ENCODE results near the gene RNF187. TPM values are rescaled to one million over a fixed set of nuclear protein-coding genes. Genes with fewer than 3 reads are reported as not detected.

The RNF187 gene
- total RNA-seq (22.3 TPM), polyA plus RNA-seq (ENCODE audit: insufficient read depth in 1 of 8, insufficient read length in 8 of 8, low replicate concordance in 1 of 8) (10 to 100 TPM; 52.9 to 70.4 (median 58.7) TPM)
- long read RNA-seq, donor 1, transcript RNF187-201 (4 exons, 3,017 nt) = major isoform, 11 of 17 reads
- long read RNA-seq, donor 1, partial matches to known transcripts = 6 of 17 reads
- long read RNA-seq, donor 1, other reads (novel, unspliced or antisense) = 0 of 17 reads
- long read RNA-seq, donor 2, partial matches to known transcripts = 0 of 2 reads
- long read RNA-seq, donor 2, other reads (novel, unspliced or antisense) = 0 of 2 reads
- long read RNA-seq, donor 3, transcript RNF187-201 (4 exons, 3,017 nt) = major isoform, 31 of 36 reads
- long read RNA-seq, donor 3, partial matches to known transcripts = 0 of 36 reads
- long read RNA-seq, donor 3, other reads (novel, unspliced or antisense) = 5 of 36 reads
- long read RNA-seq, donor 4, transcript RNF187-201 (4 exons, 3,017 nt) = major isoform, 19 of 26 reads
- long read RNA-seq, donor 4, partial matches to known transcripts = 0 of 26 reads
- long read RNA-seq, donor 4, other reads (novel, unspliced or antisense) = 7 of 26 reads
- long read RNA-seq, donor 5, transcript RNF187-201 (4 exons, 3,017 nt) = major isoform, 34 of 39 reads
- long read RNA-seq, donor 5, partial matches to known transcripts = 0 of 39 reads
- long read RNA-seq, donor 5, other reads (novel, unspliced or antisense) = 5 of 39 reads
- long read RNA-seq, donor 6, transcript RNF187-201 (4 exons, 3,017 nt) = major isoform, 47 of 54 reads
- long read RNA-seq, donor 6, partial matches to known transcripts = 0 of 54 reads
- long read RNA-seq, donor 6, other reads (novel, unspliced or antisense) = 7 of 54 reads
- long read RNA-seq, donor 7, transcript RNF187-201 (4 exons, 3,017 nt) = major isoform, 34 of 39 reads
- long read RNA-seq, donor 7, partial matches to known transcripts = 0 of 39 reads
- long read RNA-seq, donor 7, other reads (novel, unspliced or antisense) = 5 of 39 reads
- long read RNA-seq, donor 8, transcript RNF187-201 (4 exons, 3,017 nt) = major isoform, 7 of 7 reads
- long read RNA-seq, donor 8, partial matches to known transcripts = 0 of 7 reads
- long read RNA-seq, donor 8, other reads (novel, unspliced or antisense) = 0 of 7 reads
- long read RNA-seq, donor 9, transcript RNF187-201 (4 exons, 3,017 nt) = major isoform, 17 of 22 reads
- long read RNA-seq, donor 9, partial matches to known transcripts = 5 of 22 reads
- long read RNA-seq, donor 9, other reads (novel, unspliced or antisense) = 0 of 22 reads
- long read RNA-seq, donor 10, transcript RNF187-201 (4 exons, 3,017 nt) = major isoform, 19 of 19 reads
- long read RNA-seq, donor 10, partial matches to known transcripts = 0 of 19 reads
- long read RNA-seq, donor 10, other reads (novel, unspliced or antisense) = 0 of 19 reads
- long read RNA-seq, donor 11, transcript RNF187-201 (4 exons, 3,017 nt) = major isoform, 19 of 19 reads
- long read RNA-seq, donor 11, partial matches to known transcripts = 0 of 19 reads
- long read RNA-seq, donor 11, other reads (novel, unspliced or antisense) = 0 of 19 reads

- DNase-seq = peak; percentile 95
- Histone ChIP-seq H3K27ac (ENCODE audit: low read length) (peak within 1 kb of the TSS; percentile 99), H3K27me3 (ENCODE audit: control insufficient read depth, insufficient read depth, low read length) (no peaks in the 10 kb centered on the region), H3K4me1 (ENCODE audit: control insufficient read depth, insufficient read depth, low read length) (peaks cover 20% of the 10 kb centered on the region), H3K4me3 (ENCODE audit: low read length) (peak within 1 kb of the TSS; percentile 96), H3K9me3 (replicated peaks; ENCODE audit: control insufficient read depth, low read depth, low read length) (no peaks in the 10 kb centered on the region), H3K36me3 (ENCODE audit: control insufficient read depth, insufficient read depth, low read length) (peaks cover 18% of the 10 kb centered on the region)
- under 1% methylated on average over 113 of the region's 113 CpGs for WGBS (ENCODE audit: insufficient coverage)
Measured at GRCh38 chr1:228487336-228488124, at the start of gene RNF187. Gene RNF187 (plus strand): TSS chr1:228487382.

- H3K4me1 ChIP-seq (ENCODE audit: control insufficient read depth, insufficient read depth, low read length) = no peaks in the 10 kb centered on the region
- DNase-seq = no peak
- no peaks in the 10 kb centered on the region for H3K36me3 ChIP-seq (ENCODE audit: control insufficient read depth, insufficient read depth, low read length)
- H3K9me3 ChIP-seq (replicated peaks; ENCODE audit: control insufficient read depth, low read depth, low read length) = no peaks in the 10 kb centered on the region
- WGBS (ENCODE audit: insufficient coverage) = 60% methylated on average over 2 of the region's 7 CpGs
- H3K27ac ChIP-seq (ENCODE audit: low read length) = no peak overlapping the region
- H3K4me3 ChIP-seq (ENCODE audit: low read length) = no peak overlapping the region
- peaks cover 22% of the 10 kb centered on the region for H3K27me3 ChIP-seq (ENCODE audit: control insufficient read depth, insufficient read depth, low read length)
Measured at GRCh38 chr1:228437424-228437962, 49.7 kb upstream of the RNF187 start.

GRCh38 chr1:228438266-228438665 is 48.9 kb upstream of the RNF187 start:
- no peaks in the 10 kb centered on the region for H3K4me1 ChIP-seq (ENCODE audit: control insufficient read depth, insufficient read depth, low read length)
- peaks cover 24% of the 10 kb centered on the region for H3K27me3 ChIP-seq (ENCODE audit: control insufficient read depth, insufficient read depth, low read length)
- WGBS (ENCODE audit: insufficient coverage) = 50% methylated on average over 1 of the region's 1 CpG

GRCh38 chr1:228440761-228441500 is 46.3 kb upstream of the RNF187 start:
- Histone ChIP-seq H3K4me1 (ENCODE audit: control insufficient read depth, insufficient read depth, low read length) (peaks cover 4% of the 10 kb centered on the region), H3K9me3 (replicated peaks; ENCODE audit: control insufficient read depth, low read depth, low read length) (no peaks in the 10 kb centered on the region), H3K4me3 (ENCODE audit: low read length) (no peak overlapping the region), H3K27ac (ENCODE audit: low read length) (no peak overlapping the region), H3K36me3 (ENCODE audit: control insufficient read depth, insufficient read depth, low read length) (no peaks in the 10 kb centered on the region), H3K27me3 (ENCODE audit: control insufficient read depth, insufficient read depth, low read length) (peaks cover 33% of the 10 kb centered on the region)
- no peak for DNase-seq
- 77% methylated on average over 6 of the region's 9 CpGs for whole genome bisulfite sequencing (ENCODE audit: insufficient coverage)

More at GRCh38 chr1:228438266-228438665, 48.9 kb upstream of the RNF187 start:
- Histone ChIP-seq H3K9me3 (replicated peaks; ENCODE audit: control insufficient read depth, low read depth, low read length) (no peaks in the 10 kb centered on the region), H3K36me3 (ENCODE audit: control insufficient read depth, insufficient read depth, low read length) (no peaks in the 10 kb centered on the region), H3K27ac (ENCODE audit: low read length) (no peak overlapping the region), H3K4me3 (ENCODE audit: low read length) (no peak overlapping the region)
- no peak for DNase-seq

GRCh38 chr1:228443395-228443794 is 43.8 kb upstream of the RNF187 start:
- peaks cover 9% of the 10 kb centered on the region for H3K4me1 ChIP-seq (ENCODE audit: control insufficient read depth, insufficient read depth, low read length)
- H3K9me3 ChIP-seq (replicated peaks; ENCODE audit: control insufficient read depth, low read depth, low read length) = no peaks in the 10 kb centered on the region
- H3K4me3 ChIP-seq (ENCODE audit: low read length) = no peak overlapping the region
- no peak overlapping the region for H3K27ac ChIP-seq (ENCODE audit: low read length)
- DNase-seq = no peak
- H3K27me3 ChIP-seq (ENCODE audit: control insufficient read depth, insufficient read depth, low read length) = peaks cover 39% of the 10 kb centered on the region
- no peaks in the 10 kb centered on the region for H3K36me3 ChIP-seq (ENCODE audit: control insufficient read depth, insufficient read depth, low read length)

GRCh38 chr1:228445490-228445842 is 41.7 kb upstream of the RNF187 start:
- H3K4me1 ChIP-seq (ENCODE audit: control insufficient read depth, insufficient read depth, low read length) = peaks cover 9% of the 10 kb centered on the region
- DNase-seq = no peak
- H3K27ac ChIP-seq (ENCODE audit: low read length) = no peak overlapping the region
- peak overlapping the region; percentile 37 for H3K4me3 ChIP-seq (ENCODE audit: low read length)
- no peaks in the 10 kb centered on the region for H3K36me3 ChIP-seq (ENCODE audit: control insufficient read depth, insufficient read depth, low read length)
- WGBS (ENCODE audit: insufficient coverage) = 8% methylated on average over 12 of the region's 16 CpGs
- no peaks in the 10 kb centered on the region for H3K9me3 ChIP-seq (replicated peaks; ENCODE audit: control insufficient read depth, low read depth, low read length)
- peaks cover 35% of the 10 kb centered on the region for H3K27me3 ChIP-seq (ENCODE audit: control insufficient read depth, insufficient read depth, low read length)

GRCh38 chr1:228445843-228446650 is 41.1 kb upstream of the RNF187 start:
- Histone ChIP-seq H3K27ac (ENCODE audit: low read length) (no peak overlapping the region), H3K4me1 (ENCODE audit: control insufficient read depth, insufficient read depth, low read length) (peaks cover 9% of the 10 kb centered on the region), H3K9me3 (replicated peaks; ENCODE audit: control insufficient read depth, low read depth, low read length) (no peaks in the 10 kb centered on the region), H3K4me3 (ENCODE audit: low read length) (peak overlapping the region; percentile 37), H3K27me3 (ENCODE audit: control insufficient read depth, insufficient read depth, low read length) (peaks cover 35% of the 10 kb centered on the region), H3K36me3 (ENCODE audit: control insufficient read depth, insufficient read depth, low read length) (no peaks in the 10 kb centered on the region)
- whole genome bisulfite sequencing (ENCODE audit: insufficient coverage) = under 1% methylated on average over 42 of the region's 51 CpGs
- DNase-seq = peak; percentile 57

GRCh38 chr1:228446852-228447251 is 40.3 kb upstream of the RNF187 start:
- no peaks in the 10 kb centered on the region for H3K36me3 ChIP-seq (ENCODE audit: control insufficient read depth, insufficient read depth, low read length)
- H3K27me3 ChIP-seq (ENCODE audit: control insufficient read depth, insufficient read depth, low read length) = peaks cover 30% of the 10 kb centered on the region
- WGBS (ENCODE audit: insufficient coverage) = 31% methylated on average over 15 of the region's 15 CpGs
- no peaks in the 10 kb centered on the region for H3K9me3 ChIP-seq (replicated peaks; ENCODE audit: control insufficient read depth, low read depth, low read length)
- no peak overlapping the region for H3K4me3 ChIP-seq (ENCODE audit: low read length)
- DNase-seq = no peak
- no peak overlapping the region for H3K27ac ChIP-seq (ENCODE audit: low read length)
- H3K4me1 ChIP-seq (ENCODE audit: control insufficient read depth, insufficient read depth, low read length) = peaks cover 9% of the 10 kb centered on the region

Measured in muscle of leg (tissue), 16 donors.